ENCODE measurements around the gene PLXNB3.
"Not testable (repeated sequence)": the region's sequence is repeated elsewhere in the genome, so short reads cannot be mapped to it uniquely, and the experiment has no call there.

The PLXNB3 gene

DNA sequence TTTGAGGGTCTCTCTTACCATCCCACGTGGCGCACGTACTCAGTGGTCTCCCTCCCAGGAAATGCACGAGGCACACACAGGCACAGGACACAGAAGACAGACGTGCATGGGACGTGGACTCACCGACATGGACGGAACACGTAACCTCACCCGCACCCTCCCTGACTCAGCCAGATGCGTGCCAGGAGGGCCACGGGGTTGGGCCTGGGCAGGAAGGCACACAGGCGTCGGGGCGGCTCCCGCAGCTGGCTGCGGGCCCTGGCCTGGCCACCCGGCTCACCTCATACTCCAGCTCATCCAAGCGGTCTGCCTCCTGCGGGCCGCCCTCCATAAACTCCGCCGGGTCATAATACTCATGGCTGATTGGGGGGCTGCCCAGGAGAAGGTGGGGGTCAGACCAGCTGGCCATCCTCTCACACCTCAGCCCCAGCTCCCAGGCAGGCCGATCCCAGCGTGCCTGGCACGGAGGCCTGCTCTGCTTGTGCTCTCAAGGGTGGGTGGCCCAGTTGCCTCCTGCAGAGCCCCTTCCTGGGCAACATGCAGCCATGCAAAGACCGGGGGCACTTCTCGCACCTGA is 43.0 kb downstream of the PLXNB3 start:
- no peaks in the 10 kb centered on the region for H3K9me3 Mint-ChIP-seq
- H3K36me3 Mint-ChIP-seq: no peaks in the 10 kb centered on the region
- no peak overlapping the region for H3K4me3 Mint-ChIP-seq
- no peak overlapping the region for H3K27ac Mint-ChIP-seq
- peaks cover 0 to 15% of the 10 kb centered on the region in 2 donors for H3K27me3 Mint-ChIP-seq
- ATAC-seq (replicated peaks) (no peak), DNase-seq (no peak)
- H3K4me1 Mint-ChIP-seq: no peaks in the 10 kb centered on the region

DNA sequence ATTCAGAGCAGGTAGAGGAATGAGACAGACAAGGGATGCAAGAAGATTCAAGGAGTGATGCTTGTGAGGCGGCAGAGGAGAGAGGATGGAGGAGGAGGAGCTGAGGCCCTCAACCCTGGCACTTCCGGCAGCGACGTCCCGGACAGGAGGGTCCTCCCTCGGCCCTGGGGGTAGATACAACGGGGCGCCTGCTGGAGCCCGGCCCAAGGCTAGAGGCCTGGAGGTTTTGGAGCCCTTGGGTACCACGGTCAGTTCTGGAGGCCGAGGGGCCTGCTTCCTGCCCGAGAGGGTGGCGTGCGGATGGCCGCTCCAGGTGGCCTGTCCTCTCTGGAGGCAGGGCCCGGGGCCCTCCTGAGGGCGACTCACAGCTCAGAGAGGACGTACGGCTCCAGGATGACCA is 43.9 kb downstream of the PLXNB3 start:
- Mint-ChIP-seq H3K4me3 (no peak overlapping the region), H3K27ac (peak overlapping the region; percentile 3), H3K9me3 (no peaks in the 10 kb centered on the region), H3K4me1 (no peaks in the 10 kb centered on the region), H3K27me3 (peaks cover 9 to 21% of the 10 kb centered on the region in 2 donors), H3K36me3 (no peaks in the 10 kb centered on the region)
- no peak for ATAC-seq (replicated peaks)
- DNase-seq: no peak

DNA sequence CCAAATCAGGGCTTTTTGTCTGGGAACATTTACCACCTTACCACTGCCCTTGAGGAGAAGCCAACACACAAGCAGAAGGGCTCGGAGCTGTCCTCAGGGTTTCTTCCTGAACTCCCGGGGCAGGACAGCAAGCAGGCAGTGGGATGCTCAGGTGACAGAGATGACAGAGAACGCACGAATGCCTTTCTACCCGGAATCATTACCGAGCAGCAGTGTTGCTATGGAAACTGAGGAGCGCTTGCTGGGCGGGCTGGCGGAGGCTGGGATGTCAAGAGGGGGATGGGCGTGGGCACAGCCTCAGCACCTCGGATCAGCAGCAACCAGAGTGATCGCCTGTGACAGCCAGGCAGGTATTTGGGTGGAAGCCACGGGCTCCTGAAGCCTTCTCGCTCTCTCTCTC is 48.2 kb downstream of the PLXNB3 start:
- Mint-ChIP-seq H3K27me3 (peaks cover 30 to 44% of the 10 kb centered on the region in 2 donors), H3K9me3 (no peaks in the 10 kb centered on the region)
- DNase-seq: no peak

DNA sequence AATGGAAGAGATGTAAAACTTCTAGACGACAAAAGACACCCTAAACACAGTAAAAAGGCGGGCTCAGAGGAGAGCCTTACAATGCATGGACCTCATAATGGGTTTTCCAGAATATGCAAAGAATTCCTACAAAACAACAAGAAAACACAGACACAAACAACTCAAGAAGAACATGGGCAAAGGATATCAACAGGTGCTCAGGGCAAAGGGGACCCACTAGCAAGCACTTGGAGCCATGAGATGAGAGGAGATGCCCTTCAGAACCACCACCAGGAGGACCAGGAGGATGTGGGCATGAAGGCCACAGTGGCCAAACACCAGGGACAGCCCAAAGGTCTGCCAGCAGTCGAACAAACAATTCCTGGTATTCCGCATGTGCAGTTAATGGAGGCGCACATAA is 49.1 kb downstream of the PLXNB3 start:
- Mint-ChIP-seq H3K4me1 (peaks cover 4 to 7% of the 10 kb centered on the region in 2 donors), H3K27ac (no peak overlapping the region), H3K36me3 (no peaks in the 10 kb centered on the region), H3K4me3 (no peak overlapping the region), H3K9me3 (no peaks in the 10 kb centered on the region), H3K27me3 (peaks cover 36 to 53% of the 10 kb centered on the region in 2 donors)
- no peak for DNase-seq
- ATAC-seq (replicated peaks): no peak

More for the DNA sequence above, 48.2 kb downstream of the PLXNB3 start:
- Mint-ChIP-seq H3K4me3 (no peak overlapping the region), H3K27ac (no peak overlapping the region), H3K36me3 (no peaks in the 10 kb centered on the region), H3K4me1 (peaks cover 4 to 7% of the 10 kb centered on the region in 2 donors)
- no peak for ATAC-seq (replicated peaks)

DNA sequence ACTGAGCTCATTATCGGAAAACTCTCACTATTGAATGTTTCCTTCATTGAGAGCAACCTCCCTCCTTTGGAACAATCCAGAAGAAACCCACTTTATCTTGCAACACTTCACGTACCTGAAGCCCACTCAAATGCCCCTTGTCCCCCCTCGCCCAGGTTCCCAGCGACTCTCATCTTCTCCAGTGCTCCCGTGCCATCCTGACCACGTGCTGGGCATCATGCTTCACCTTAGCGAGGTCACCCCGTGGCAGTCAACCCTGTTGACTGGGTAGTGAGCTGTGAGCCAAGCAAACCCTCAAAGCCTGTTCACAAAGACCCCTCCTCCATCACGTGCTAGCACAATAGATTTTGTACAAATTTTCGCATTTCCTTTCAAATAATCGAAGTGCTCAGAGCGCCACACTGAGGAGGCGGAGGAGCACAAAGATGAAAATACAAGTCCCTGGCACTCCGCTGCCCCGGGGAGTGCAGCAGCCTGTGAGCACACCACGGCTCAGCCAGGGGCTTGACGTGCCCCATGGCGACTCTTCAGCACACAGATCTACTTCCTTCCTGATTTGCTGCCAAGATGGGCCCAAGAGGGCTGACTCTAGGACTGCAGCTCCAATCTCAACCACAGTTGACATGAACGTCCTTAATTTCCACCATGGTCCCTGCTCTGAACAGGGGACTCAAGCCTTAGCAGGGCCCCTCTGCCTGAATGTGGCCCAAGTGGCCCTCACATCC is 50.7 kb downstream of the PLXNB3 start:
- Mint-ChIP-seq H3K4me1 (peaks cover 6 to 12% of the 10 kb centered on the region in 2 donors), H3K36me3 (no peaks in the 10 kb centered on the region), H3K27me3 (peaks cover 48 to 51% of the 10 kb centered on the region in 2 donors), H3K27ac (no peak overlapping the region), H3K9me3 (no peaks in the 10 kb centered on the region), H3K4me3 (no peak overlapping the region)
- ATAC-seq (replicated peaks): no peak
- no peak for DNase-seq

DNA sequence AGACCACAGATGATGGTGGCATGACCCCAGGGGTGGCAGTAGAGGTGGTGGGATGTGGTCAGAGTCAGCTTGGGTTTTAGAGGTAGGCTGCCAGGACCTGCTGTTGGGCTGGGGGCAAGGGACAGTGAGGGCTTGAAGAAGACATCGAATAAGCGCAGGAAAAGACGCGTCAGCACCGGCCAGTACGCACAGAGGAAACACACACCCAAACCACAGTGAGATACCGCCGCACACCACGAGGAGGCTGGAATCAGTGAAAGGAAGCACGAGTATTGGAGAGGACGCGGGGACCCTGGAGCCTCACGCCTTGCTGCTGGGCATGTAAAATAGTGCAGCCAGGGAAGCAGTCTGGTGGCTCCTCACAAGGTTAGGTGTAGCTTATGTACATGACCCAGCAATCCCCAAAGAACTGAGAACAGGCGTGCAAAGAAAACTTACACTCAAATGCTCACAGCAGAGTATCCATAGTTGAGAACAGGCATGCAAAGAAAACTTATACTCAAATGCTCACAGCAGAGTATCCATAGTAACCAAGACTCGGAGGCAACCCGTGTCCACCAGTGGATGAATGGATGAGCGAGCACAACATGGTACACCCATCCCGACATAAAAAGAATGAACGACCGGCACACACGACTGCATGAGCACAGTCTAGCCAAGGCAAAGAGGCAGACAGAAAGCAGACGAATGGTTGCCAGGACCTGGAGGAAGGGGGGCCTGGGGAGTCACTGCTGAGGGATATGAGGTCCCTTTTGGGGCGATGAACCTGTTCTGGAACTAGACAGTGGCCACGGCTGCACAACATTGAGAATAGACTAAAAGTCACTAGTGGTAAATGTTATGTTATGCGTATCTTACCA is 53.0 kb downstream of the PLXNB3 start:
- ATAC-seq (replicated peaks) (peak; percentile 39 to 42), DNase-seq (no peak)
- Mint-ChIP-seq H3K27ac (no peak overlapping the region), H3K27me3 (peaks cover 45 to 49% of the 10 kb centered on the region in 2 donors), H3K36me3 (no peaks in the 10 kb centered on the region), H3K4me3 (no peak overlapping the region), H3K4me1 (peaks cover 11 to 15% of the 10 kb centered on the region in 2 donors), H3K9me3 (no peaks in the 10 kb centered on the region)

DNA sequence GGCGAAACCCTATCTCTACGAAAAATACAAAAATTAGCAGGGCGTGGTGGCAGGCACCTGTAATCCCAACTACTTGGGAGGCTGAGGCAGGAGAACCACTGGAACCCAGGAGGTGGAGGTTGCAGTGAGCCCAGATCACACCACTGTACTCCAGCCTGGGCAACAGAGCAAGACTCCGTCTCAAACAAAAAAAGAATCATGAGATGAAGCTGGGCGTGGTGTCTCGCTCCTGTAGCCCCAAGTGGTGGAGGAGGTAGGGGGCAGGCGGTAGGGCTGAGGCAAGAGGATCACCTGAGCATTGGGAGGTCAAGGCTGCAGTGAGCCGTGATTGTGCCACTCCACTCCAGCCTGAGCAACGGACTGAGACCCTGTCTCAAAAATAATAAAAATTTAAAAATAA is 54.0 kb downstream of the PLXNB3 start:
- Mint-ChIP-seq H3K4me1 (peaks cover 12 to 22% of the 10 kb centered on the region in 2 donors), H3K27me3 (peaks cover 38 to 39% of the 10 kb centered on the region in 2 donors)
- not testable (repeated sequence) for H3K9me3 Mint-ChIP-seq; H3K27ac Mint-ChIP-seq; H3K36me3 Mint-ChIP-seq; H3K4me3 Mint-ChIP-seq; DNase-seq; ATAC-seq (replicated peaks)

DNA sequence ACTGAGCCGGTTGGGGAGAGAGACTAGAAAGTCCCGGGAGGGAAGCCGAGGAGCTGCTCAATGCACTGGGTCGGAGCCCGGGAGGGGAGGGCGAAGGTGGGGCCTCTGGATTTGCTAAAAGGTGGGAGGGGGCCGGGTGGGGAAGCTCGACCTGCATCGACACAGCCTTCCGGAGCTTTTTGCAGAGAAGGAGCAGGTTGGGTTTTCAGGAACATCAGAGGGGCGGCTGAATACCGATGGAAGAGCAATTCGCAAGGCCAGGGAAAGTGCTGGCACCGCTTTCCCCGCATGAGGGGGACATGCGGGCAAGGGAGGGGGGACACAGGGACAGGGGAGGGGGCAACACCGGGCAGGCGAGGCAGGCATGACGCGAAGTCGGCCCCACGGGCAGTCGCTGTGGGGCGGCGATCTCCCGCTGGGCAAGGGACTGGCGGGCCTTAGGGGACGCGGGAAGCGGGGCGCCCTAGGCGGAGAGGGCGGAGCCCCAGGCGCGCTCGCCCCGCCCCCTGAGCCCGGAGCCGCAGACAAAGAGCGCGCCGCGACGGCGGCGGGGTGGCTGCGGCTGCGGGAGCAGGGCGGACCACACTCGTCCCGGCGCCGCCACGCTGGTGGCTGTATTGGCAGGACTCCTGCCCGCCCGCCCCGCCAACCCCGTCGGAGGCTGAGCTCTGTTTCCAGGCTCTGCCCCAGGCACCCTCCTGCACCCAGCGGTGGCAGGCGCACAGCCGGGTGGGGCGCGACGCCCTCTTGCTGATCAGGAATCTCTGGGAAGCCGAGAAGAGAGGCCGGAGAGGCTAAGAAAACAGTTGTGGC is 54.7 kb downstream of the PLXNB3 start:
- ATAC-seq (replicated peaks): peak; percentile 69 to 76
- Mint-ChIP-seq H3K4me3 (peak overlapping the region; percentile 46 to 59), H3K4me1 (peaks cover 12 to 22% of the 10 kb centered on the region in 2 donors)

DNA sequence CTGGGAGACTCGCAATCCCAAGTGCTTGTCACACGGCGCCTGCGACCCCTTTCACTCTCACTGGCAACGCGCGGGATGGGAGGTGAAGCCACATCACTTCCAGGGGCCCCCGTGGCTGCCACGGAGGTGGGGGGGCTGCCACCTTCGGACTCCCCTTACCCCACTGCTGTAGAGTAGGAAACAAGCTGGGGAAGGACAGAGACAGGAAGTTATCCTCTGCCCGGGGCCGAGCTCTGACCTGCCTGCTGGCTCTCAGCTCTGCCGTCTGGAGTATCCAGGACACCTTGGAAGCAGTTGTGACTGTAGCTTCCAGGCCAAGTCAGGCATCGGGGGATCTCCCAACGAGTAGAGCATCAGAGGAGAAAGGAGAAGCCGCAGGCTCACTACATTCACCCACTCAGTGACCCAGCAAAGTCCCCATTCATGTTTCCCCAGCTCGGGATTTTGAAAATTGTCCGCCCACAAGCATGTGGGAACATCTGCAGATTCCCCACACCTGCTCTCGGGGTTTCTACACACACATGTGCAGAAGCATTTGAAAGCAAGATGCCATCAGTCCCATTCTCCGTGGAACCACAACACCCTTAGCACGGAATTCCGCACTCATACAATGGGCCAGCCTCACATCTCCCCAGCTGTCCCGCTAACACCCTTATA is 55.5 kb downstream of the PLXNB3 start:
- peak overlapping the region in 1 of 2 donors; percentile 52 for H3K4me3 Mint-ChIP-seq
- no peaks in the 10 kb centered on the region for H3K9me3 Mint-ChIP-seq
- H3K4me1 Mint-ChIP-seq: peaks cover 12 to 22% of the 10 kb centered on the region in 2 donors
- H3K27ac Mint-ChIP-seq: no peak overlapping the region
- no peaks in the 10 kb centered on the region for H3K36me3 Mint-ChIP-seq
- ATAC-seq (replicated peaks): no peak
- no peak for DNase-seq
- H3K27me3 Mint-ChIP-seq: peaks cover 42 to 43% of the 10 kb centered on the region in 2 donors

More for the DNA sequence above, 54.7 kb downstream of the PLXNB3 start:
- H3K27ac Mint-ChIP-seq: no peak overlapping the region
- no peaks in the 10 kb centered on the region for H3K9me3 Mint-ChIP-seq
- peaks cover 37 to 40% of the 10 kb centered on the region in 2 donors for H3K27me3 Mint-ChIP-seq
- no peaks in the 10 kb centered on the region for H3K36me3 Mint-ChIP-seq
- no peak for DNase-seq

DNA sequence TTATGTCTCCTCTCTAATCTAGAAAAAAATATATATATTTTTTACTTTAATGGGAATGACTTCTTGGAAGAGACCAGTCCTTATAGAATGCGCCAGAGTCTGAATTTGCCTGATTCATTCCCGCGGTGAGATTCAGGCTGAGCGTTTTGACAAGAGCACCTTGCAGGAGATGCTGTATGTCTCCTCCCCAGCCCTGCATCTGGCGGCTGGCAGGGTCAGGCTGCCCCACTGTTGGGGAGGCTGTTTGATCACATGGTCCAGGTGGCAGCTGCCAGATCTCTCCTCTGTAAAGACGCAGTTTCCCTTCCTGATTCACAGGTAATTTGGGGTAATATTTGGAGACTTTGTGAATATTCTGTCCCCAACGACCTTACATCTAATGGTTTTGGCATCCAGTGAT is 56.6 kb downstream of the PLXNB3 start:
- Mint-ChIP-seq H3K36me3 (no peaks in the 10 kb centered on the region), H3K27ac (no peak overlapping the region), H3K9me3 (no peaks in the 10 kb centered on the region), H3K27me3 (peaks cover 45 to 46% of the 10 kb centered on the region in 2 donors), H3K4me3 (no peak overlapping the region), H3K4me1 (peaks cover 12 to 22% of the 10 kb centered on the region in 2 donors)
- DNase-seq (no peak), ATAC-seq (replicated peaks) (no peak)

DNA sequence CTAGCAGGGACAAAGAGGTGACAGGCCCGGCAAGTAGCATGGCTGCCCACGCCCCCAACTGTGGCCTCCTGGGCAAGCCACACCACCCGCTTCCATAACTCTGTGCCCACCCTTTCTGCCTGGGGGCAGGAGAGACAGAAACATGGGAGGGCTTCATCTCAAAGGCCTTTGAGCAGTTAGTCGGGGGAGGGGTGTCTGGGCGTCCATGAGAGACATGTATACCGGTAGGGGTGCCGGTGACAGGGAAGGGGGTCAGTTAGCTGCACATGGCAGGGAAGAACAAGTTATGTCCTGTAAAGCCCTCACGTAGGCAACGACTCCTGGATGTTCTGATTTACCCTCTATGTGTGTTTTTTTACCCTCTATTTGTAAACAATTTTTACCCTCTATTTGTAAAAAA is 57.0 kb downstream of the PLXNB3 start:
- no peak overlapping the region for H3K27ac Mint-ChIP-seq
- no peak overlapping the region for H3K4me3 Mint-ChIP-seq
- H3K27me3 Mint-ChIP-seq: peaks cover 48% of the 10 kb centered on the region in 2 donors

DNA sequence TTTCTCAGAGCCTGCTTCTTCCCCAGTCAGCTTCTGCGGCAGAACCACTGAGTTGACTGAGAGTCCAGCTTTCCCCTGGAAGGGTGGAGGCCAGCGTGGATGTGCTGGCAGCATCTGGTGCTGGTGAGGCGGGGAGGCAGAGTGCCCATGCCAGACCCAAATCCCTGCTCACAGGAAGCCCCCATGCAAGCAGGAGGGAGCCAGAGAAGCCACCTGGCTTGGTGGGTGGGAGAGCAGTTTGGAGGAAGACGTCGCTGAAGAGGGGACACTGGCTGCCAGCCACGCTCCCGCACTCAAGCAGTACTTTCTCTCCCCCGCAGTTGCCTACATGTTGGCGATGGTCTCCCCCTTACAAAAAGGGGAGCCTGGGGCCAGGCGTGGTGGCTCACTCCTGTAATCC is 60.3 kb downstream of the PLXNB3 start:
- ATAC-seq (replicated peaks) (no peak), DNase-seq (no peak)
- no peaks in the 10 kb centered on the region for H3K9me3 Mint-ChIP-seq
- peaks cover 10 to 14% of the 10 kb centered on the region in 2 donors for H3K4me1 Mint-ChIP-seq
- H3K36me3 Mint-ChIP-seq: no peaks in the 10 kb centered on the region
- H3K27ac Mint-ChIP-seq: no peak overlapping the region
- H3K4me3 Mint-ChIP-seq: no peak overlapping the region
- H3K27me3 Mint-ChIP-seq: peaks cover 47 to 50% of the 10 kb centered on the region in 2 donors

More for the DNA sequence above, 57.0 kb downstream of the PLXNB3 start:
- no peak for DNase-seq
- Mint-ChIP-seq H3K9me3 (no peaks in the 10 kb centered on the region), H3K36me3 (no peaks in the 10 kb centered on the region), H3K4me1 (peaks cover 12 to 22% of the 10 kb centered on the region in 2 donors)
- no peak for ATAC-seq (replicated peaks)

DNA sequence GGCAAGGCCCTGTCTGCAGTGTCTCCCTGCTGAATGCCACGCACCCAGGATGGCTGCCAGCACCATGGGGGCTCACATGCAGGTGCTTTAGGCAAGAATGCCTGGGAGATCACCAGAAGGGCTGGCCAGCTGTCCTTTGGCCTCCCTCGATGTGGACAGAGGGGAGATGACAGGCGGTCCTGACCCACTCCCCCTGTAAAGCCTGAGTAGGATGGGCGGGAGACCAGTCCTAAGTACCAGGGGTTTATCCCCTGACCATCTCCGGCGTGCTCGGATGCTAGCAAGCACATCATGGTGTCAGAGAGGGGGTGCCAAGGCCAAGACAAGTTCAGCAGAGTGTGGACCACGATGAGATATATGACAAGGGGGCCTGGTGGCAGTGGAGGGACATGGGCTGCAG is 61.0 kb downstream of the PLXNB3 start:
- no peak for ATAC-seq (replicated peaks)
- Mint-ChIP-seq H3K4me3 (no peak overlapping the region), H3K4me1 (peaks cover 9 to 10% of the 10 kb centered on the region in 2 donors), H3K27me3 (peaks cover 42 to 44% of the 10 kb centered on the region in 2 donors), H3K36me3 (no peaks in the 10 kb centered on the region), H3K27ac (no peak overlapping the region), H3K9me3 (no peaks in the 10 kb centered on the region)
- no peak for DNase-seq

Data from stimulated activated naive B cell treated with anti-CD40 and anti-IgM and Interleukin-4, amounts not matched to agents 10 μg/mL and 1 μg/mL and 100 μg/mL, for 72 hours (primary cell).